Amygdala (tissue), 56 donors: ENCODE data around the gene NAGPA.
"Not testable (repeated sequence)": the region's sequence is repeated elsewhere in the genome, so short reads cannot be mapped to it uniquely, and the experiment has no call there.

Source experiments
- DNase-seq, 56 donors: peaks; one replicate each; lab custom pipeline; 2025; lab: John Stamatoyannopoulos, UW

NAGPA gene

GRCh38 chr16:5033256-5034166 lies at the start of gene NAGPA:
Gene NAGPA, minus strand, starts transcription at chr16:5033935. Its CDS starts 21 bp downstream, at chr16:5033914.
- peak in 55 of 56 donors; percentile 26 to 94 (median 81) for DNase-seq

GRCh38 chr16:5080996-5081395 lies 47.3 kb upstream of the NAGPA start:
- DNase-seq: not testable (repeated sequence)

GRCh38 chr16:5080461-5080860 lies 46.7 kb upstream of the NAGPA start:
- not testable (repeated sequence) for DNase-seq

- no peak for DNase-seq
Observed at GRCh38 chr16:5078626-5079025, 44.9 kb upstream of the NAGPA start.

GRCh38 chr16:5077304-5077703 lies 43.6 kb upstream of the NAGPA start:
- DNase-seq: no peak

- DNase-seq: no peak
Observed at GRCh38 chr16:5075637-5076036, 41.9 kb upstream of the NAGPA start.

- not testable (repeated sequence) for DNase-seq
Observed at GRCh38 chr16:5073771-5074170, 40.0 kb upstream of the NAGPA start.

- no peak for DNase-seq
Observed at GRCh38 chr16:5073279-5073629, 39.5 kb upstream of the NAGPA start.

GRCh38 chr16:5072334-5073278 lies 38.9 kb upstream of the NAGPA start:
- no peak for DNase-seq

- DNase-seq: peak in 55 of 56 donors; percentile 38 to 90 (median 80)
Observed at GRCh38 chr16:5071681-5072333, 38.1 kb upstream of the NAGPA start, which contains the start of gene ALG1. Gene ALG1, plus strand, starts transcription at chr16:5071843. Its CDS starts 7 bp downstream, at chr16:5071850.

GRCh38 chr16:5071341-5071680 lies 37.6 kb upstream of the NAGPA start:
- no peak for DNase-seq

GRCh38 chr16:5070431-5071186 lies 36.9 kb upstream of the NAGPA start:
- no peak for DNase-seq

- DNase-seq: no peak
Observed at GRCh38 chr16:5069854-5070253, 36.1 kb upstream of the NAGPA start.

GRCh38 chr16:5069048-5069447 lies 35.3 kb upstream of the NAGPA start:
- DNase-seq: no peak

GRCh38 chr16:5066511-5066910 lies 32.8 kb upstream of the NAGPA start:
- no peak for DNase-seq

GRCh38 chr16:5065813-5066212 lies 32.1 kb upstream of the NAGPA start, which contains the start of gene C16orf89:
Gene C16orf89, minus strand, starts transcription at chr16:5065956. Its CDS starts 48 bp downstream, at chr16:5065908.
- peak in 45 of 56 donors; percentile 8 to 85 (median 50) for DNase-seq

- no peak for DNase-seq
Observed at GRCh38 chr16:5065326-5065725, 31.6 kb upstream of the NAGPA start.

GRCh38 chr16:5064915-5065314 lies 31.2 kb upstream of the NAGPA start:
- no peak for DNase-seq
